RCC 7860 (cell line): ENCODE results near the gene ROBO2.

Experiments
- DNase-seq: peaks from one replicate; pipeline ENCODE4 v3.0.0-alpha.2; 2015; ENCODE audit warnings: low spot score
- FAIRE-seq: peaks from 2 replicates; lab custom pipeline; 2012; peaks lifted over from hg19 to GRCh38; lab: Jason Lieb, UNC

The ROBO2 gene

GRCh38 chr3:77051591-77051990 is 11.7 kb downstream of the ROBO2 start:
- FAIRE-seq = no peak
- no peak for DNase-seq

GRCh38 chr3:77052051-77052501 is 12.2 kb downstream of the ROBO2 start:
- FAIRE-seq (no peak), DNase-seq (no peak)

- no peak for FAIRE-seq
- no peak for DNase-seq
Measured at GRCh38 chr3:77052733-77053670, 13.1 kb downstream of the ROBO2 start.

GRCh38 chr3:77053795-77054194 is 13.9 kb downstream of the ROBO2 start:
- DNase-seq = no peak
- FAIRE-seq = no peak

- no peak for DNase-seq
- no peak for FAIRE-seq
Measured at GRCh38 chr3:77055841-77056341, 16.0 kb downstream of the ROBO2 start.

GRCh38 chr3:77059354-77059753 is 19.5 kb downstream of the ROBO2 start:
- no peak for FAIRE-seq

GRCh38 chr3:77063423-77063822 is 23.5 kb downstream of the ROBO2 start:
- DNase-seq = no peak
- FAIRE-seq = no peak

More at GRCh38 chr3:77059354-77059753, 19.5 kb downstream of the ROBO2 start:
- DNase-seq = no peak

- DNase-seq = no peak
- FAIRE-seq = no peak
Measured at GRCh38 chr3:77065750-77066149, 25.9 kb downstream of the ROBO2 start.

GRCh38 chr3:77066829-77067228 is 26.9 kb downstream of the ROBO2 start:
- no peak for FAIRE-seq
- DNase-seq = no peak

- FAIRE-seq (no peak), DNase-seq (no peak)
Measured at GRCh38 chr3:77068808-77069207, 28.9 kb downstream of the ROBO2 start.

GRCh38 chr3:77071364-77071763 is 31.5 kb downstream of the ROBO2 start:
- no peak for FAIRE-seq
- DNase-seq = no peak

GRCh38 chr3:77071809-77072208 is 31.9 kb downstream of the ROBO2 start:
- DNase-seq = no peak
- FAIRE-seq = no peak

GRCh38 chr3:77072232-77072631 is 32.3 kb downstream of the ROBO2 start:
- FAIRE-seq = no peak
- DNase-seq = no peak

- DNase-seq = no peak
- no peak for FAIRE-seq
Measured at GRCh38 chr3:77078279-77078678, 38.4 kb downstream of the ROBO2 start.

- no peak for DNase-seq
- no peak for FAIRE-seq
Measured at GRCh38 chr3:77079988-77080610, 40.2 kb downstream of the ROBO2 start.

- FAIRE-seq = no peak
- DNase-seq = peak; percentile 53
Measured at GRCh38 chr3:77081240-77081661, 41.4 kb downstream of the ROBO2 start.

- FAIRE-seq (no peak), DNase-seq (no peak)
Measured at GRCh38 chr3:77084511-77084910, 44.6 kb downstream of the ROBO2 start.

GRCh38 chr3:77086408-77086807 is 46.5 kb downstream of the ROBO2 start:
- no peak for FAIRE-seq
- DNase-seq = no peak

GRCh38 chr3:77091809-77092208 is 51.9 kb downstream of the ROBO2 start:
- DNase-seq (no peak), FAIRE-seq (no peak)

GRCh38 chr3:77093101-77093500 is 53.2 kb downstream of the ROBO2 start:
- FAIRE-seq (no peak), DNase-seq (no peak)

- FAIRE-seq (no peak), DNase-seq (no peak)
Measured at GRCh38 chr3:77096145-77096544, 56.2 kb downstream of the ROBO2 start.
